Measurements from ENCODE around the gene ECPAS.
"Not testable (repeated sequence)": the region's sequence is repeated elsewhere in the genome, so short reads cannot be mapped to it uniquely, and the experiment has no call there.

Gene ECPAS

DNA sequence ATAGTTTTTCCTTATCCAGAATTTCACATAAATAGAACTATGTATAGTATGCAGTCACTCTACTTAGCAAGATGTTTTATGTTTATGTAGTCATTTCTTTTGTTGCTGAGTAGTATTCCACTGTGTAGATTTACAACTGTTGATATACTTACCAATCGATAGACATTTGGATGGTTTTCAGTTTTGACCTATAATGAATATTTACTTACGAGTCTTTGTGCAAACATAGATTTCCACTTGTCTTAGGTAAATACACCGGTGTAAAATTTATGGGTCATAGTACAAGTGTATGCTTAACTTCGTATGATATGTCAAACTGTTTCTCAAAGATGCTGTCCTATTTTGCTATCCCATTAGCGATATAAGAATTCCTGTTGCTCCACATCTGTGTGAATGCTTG lies 134.4 kb downstream of the ECPAS start:
- H3K4me3 ChIP-seq (ENCODE audit: insufficient read length, low read depth), result no peak overlapping the region
- no peak for DNase-seq (ENCODE audit: low read depth, low spot score)
- TF ChIP-seq ZNF274 (IDR thresholded peaks at IDR 0.05; ENCODE audit: low read depth, low read length) (no peak), YY1 (IDR thresholded peaks at IDR 0.05; ENCODE audit: insufficient read depth, insufficient read length) (no peak), SUZ12 (IDR thresholded peaks at IDR 0.05; ENCODE audit: extremely low read depth, insufficient read depth, insufficient read length) (no peak)
- H3K27me3 ChIP-seq (ENCODE audit: insufficient read depth, insufficient read length), result no peaks in the 10 kb centered on the region
- no peaks in the 10 kb centered on the region for H3K4me1 ChIP-seq (ENCODE audit: insufficient read depth, insufficient read length)
- no peak overlapping the region for H3K9ac ChIP-seq (ENCODE audit: insufficient read length, low read depth)
- no peaks in the 10 kb centered on the region for H3K9me3 ChIP-seq (ENCODE audit: insufficient read depth, low read length)
- no peaks in the 10 kb centered on the region for H3K36me3 ChIP-seq (ENCODE audit: insufficient read depth, insufficient read length, low read length)

DNA sequence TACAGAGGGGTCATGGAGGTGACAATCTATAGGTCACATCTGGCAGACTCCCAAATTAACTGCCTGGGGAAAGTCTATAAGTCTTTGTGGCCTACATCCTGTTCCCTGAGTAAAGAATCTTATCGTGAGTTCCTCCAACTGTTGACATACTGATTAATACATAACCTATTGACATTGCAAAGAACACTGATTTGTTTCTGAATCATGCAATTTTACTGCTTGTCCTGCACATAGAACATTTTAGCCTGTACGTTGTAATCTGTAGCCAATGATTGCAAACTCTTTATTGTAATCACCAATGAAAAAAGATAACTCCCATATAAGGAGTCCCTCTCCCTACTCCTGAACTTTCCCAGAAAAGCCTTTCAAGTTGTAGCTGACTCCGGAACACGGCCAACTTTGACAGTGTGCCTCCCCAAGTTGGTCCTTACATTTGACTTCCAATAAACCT lies 135.3 kb downstream of the ECPAS start:
- no peaks in the 10 kb centered on the region for H3K4me1 ChIP-seq (ENCODE audit: insufficient read depth, insufficient read length)
- no peaks in the 10 kb centered on the region for H3K9me3 ChIP-seq (ENCODE audit: insufficient read depth, low read length)
- no peaks in the 10 kb centered on the region for H3K36me3 ChIP-seq (ENCODE audit: insufficient read depth, insufficient read length, low read length)
- no peaks in the 10 kb centered on the region for H3K27me3 ChIP-seq (ENCODE audit: insufficient read depth, insufficient read length)
- H3K9ac ChIP-seq (ENCODE audit: insufficient read length, low read depth), result no peak overlapping the region
- no peak for DNase-seq (ENCODE audit: low read depth, low spot score)
- no peak overlapping the region for H3K4me3 ChIP-seq (ENCODE audit: insufficient read length, low read depth)
- TF ChIP-seq SUZ12 (IDR thresholded peaks at IDR 0.05; ENCODE audit: extremely low read depth, insufficient read depth, insufficient read length) (no peak), YY1 (IDR thresholded peaks at IDR 0.05; ENCODE audit: insufficient read depth, insufficient read length) (no peak), ZNF274 (IDR thresholded peaks at IDR 0.05; ENCODE audit: low read depth, low read length) (no peak)

DNA sequence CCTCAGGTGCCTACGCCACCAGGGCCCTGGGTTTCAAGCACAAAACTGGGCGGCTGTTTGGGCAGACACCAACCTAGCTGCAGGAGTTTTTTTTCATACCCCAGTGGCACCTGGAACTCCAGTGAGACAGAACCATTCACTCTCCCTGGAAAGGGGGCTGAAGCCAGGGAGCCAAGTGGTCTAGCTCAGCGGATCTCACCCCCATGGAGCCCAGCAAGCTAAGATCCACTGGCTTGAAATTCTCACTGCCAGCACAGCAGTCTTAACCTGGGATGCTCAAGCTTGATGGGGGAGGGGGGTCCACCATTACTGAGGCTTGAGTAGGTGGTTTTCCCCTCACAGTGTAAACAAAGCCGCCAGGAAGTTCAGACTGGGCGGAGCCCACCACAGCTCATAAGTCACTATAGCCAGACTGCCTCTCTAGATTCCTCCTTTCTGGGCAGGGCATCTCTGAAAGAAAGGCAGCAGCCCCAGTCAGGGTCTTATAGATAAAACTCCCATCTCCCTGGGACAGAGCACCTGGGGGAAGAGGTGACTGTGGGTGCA lies 149.8 kb downstream of the ECPAS start:
- H3K27me3 ChIP-seq (ENCODE audit: insufficient read depth, insufficient read length); H3K4me3 ChIP-seq (ENCODE audit: insufficient read length, low read depth); H3K36me3 ChIP-seq (ENCODE audit: insufficient read depth, insufficient read length, low read length); DNase-seq (ENCODE audit: low read depth, low spot score); H3K9ac ChIP-seq (ENCODE audit: insufficient read length, low read depth); H3K4me1 ChIP-seq (ENCODE audit: insufficient read depth, insufficient read length); H3K9me3 ChIP-seq (ENCODE audit: insufficient read depth, low read length): not testable (repeated sequence)

DNA sequence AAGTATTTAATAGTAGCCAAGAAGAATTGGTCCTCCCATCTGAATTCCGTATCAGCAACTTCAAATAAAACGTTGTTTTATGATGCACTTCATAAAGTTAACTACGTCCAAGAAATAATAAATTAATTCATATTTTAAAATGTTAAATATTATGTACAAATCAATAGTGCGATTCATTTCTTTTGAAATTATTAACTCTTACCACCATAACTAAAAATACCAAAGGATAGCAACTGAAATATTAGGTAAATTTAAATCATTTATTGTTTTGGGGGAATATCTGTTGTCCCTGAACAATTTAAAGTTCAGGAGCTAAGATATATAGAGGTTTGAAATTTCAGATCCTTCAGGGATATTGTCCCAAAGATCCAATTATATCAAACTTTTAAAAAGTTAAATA lies 154.1 kb downstream of the ECPAS start, which contains the start of gene OR2K2:
OR2K2 (minus strand) TSS at position 101 of the 400 bp plus-strand sequence. CDS start 1,791 bp downstream, outside the sequence.
- H3K4me3 ChIP-seq (ENCODE audit: insufficient read length, low read depth), result no peak within 1 kb of the TSS
- H3K9ac ChIP-seq (ENCODE audit: insufficient read length, low read depth), result no peak within 1 kb of the TSS
- H3K4me1 ChIP-seq (ENCODE audit: insufficient read depth, insufficient read length), result no peaks in the 10 kb centered on the region
- no peak for DNase-seq (ENCODE audit: low read depth, low spot score)
- no peaks in the 10 kb centered on the region for H3K36me3 ChIP-seq (ENCODE audit: insufficient read depth, insufficient read length, low read length)
- H3K27me3 ChIP-seq (ENCODE audit: insufficient read depth, insufficient read length), result no peaks in the 10 kb centered on the region
- TF ChIP-seq YY1 (IDR thresholded peaks at IDR 0.05; ENCODE audit: insufficient read depth, insufficient read length) (no peak), ZNF274 (IDR thresholded peaks at IDR 0.05; ENCODE audit: low read depth, low read length) (no peak), SUZ12 (IDR thresholded peaks at IDR 0.05; ENCODE audit: extremely low read depth, insufficient read depth, insufficient read length) (no peak)
- 0 out of 2 replicates have a peak, but pooled peaks cover 7% of the 10 kb centered on the region for H3K9me3 ChIP-seq (ENCODE audit: insufficient read depth, low read length)

DNA sequence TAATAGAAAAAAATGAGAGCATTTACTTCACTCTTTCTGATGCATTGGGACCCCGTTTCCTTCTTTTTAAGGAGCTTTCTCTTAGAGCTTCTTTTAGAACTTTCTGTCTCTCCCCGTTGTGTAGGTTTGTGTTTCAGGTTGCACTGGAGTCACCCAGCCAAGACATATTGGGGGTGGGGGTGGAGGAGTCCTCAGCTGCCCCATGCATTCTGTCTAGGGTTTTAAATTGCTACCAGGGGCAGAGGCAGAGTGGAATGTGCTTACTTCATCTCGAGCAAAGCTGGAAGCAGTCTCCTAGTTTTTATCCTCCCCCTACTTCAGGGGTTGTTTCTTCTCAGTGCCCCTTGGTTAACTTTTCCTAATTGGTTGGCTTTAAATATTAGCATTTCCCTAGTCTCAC lies 163.6 kb downstream of the ECPAS start:
- peaks cover 15% of the 10 kb centered on the region; the same call in 1 of the 2 replicates for H3K9me3 ChIP-seq (ENCODE audit: insufficient read depth, low read length)
- TF ChIP-seq SUZ12 (IDR thresholded peaks at IDR 0.05; ENCODE audit: extremely low read depth, insufficient read depth, insufficient read length) (no peak), YY1 (IDR thresholded peaks at IDR 0.05; ENCODE audit: insufficient read depth, insufficient read length) (no peak), ZNF274 (IDR thresholded peaks at IDR 0.05; ENCODE audit: low read depth, low read length) (no peak)
- no peak overlapping the region for H3K4me3 ChIP-seq (ENCODE audit: insufficient read length, low read depth)
- H3K9ac ChIP-seq (ENCODE audit: insufficient read length, low read depth), result no peak overlapping the region
- DNase-seq (ENCODE audit: low read depth, low spot score), result no peak
- no peaks in the 10 kb centered on the region for H3K4me1 ChIP-seq (ENCODE audit: insufficient read depth, insufficient read length)
- no peaks in the 10 kb centered on the region for H3K36me3 ChIP-seq (ENCODE audit: insufficient read depth, insufficient read length, low read length)
- H3K27me3 ChIP-seq (ENCODE audit: insufficient read depth, insufficient read length), result no peaks in the 10 kb centered on the region

DNA sequence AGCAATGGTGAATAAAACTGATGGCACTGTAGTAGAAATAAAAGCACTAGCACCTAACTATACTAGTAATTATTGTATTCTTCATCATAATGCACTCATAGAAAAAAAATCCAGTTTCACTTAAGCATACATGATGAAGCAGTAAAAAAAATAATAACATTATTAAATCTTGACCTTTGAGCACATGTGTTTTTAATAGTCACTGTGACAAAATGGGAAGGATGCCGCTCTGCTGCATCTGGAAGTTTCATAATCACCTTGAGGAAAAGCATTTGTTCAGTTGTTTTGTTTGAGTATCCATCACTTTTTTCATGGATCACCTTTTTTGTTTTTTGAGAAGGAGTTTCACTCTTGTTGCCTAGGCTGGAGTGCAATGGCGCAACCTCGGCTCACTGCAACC lies 167.4 kb downstream of the ECPAS start:
- H3K4me1 ChIP-seq (ENCODE audit: insufficient read depth, insufficient read length), result no peaks in the 10 kb centered on the region

More for the DNA sequence above, 167.4 kb downstream of the ECPAS start:
- H3K4me3 ChIP-seq (ENCODE audit: insufficient read length, low read depth), result no peak overlapping the region
- peaks cover 8% of the 10 kb centered on the region; the same call in 1 of the 2 replicates for H3K9me3 ChIP-seq (ENCODE audit: insufficient read depth, low read length)
- no peaks in the 10 kb centered on the region for H3K36me3 ChIP-seq (ENCODE audit: insufficient read depth, insufficient read length, low read length)
- DNase-seq (ENCODE audit: low read depth, low spot score), result no peak
- no peaks in the 10 kb centered on the region for H3K27me3 ChIP-seq (ENCODE audit: insufficient read depth, insufficient read length)
- H3K9ac ChIP-seq (ENCODE audit: insufficient read length, low read depth), result no peak overlapping the region
- TF ChIP-seq ZNF274 (IDR thresholded peaks at IDR 0.05; ENCODE audit: low read depth, low read length), result no peak
- TF ChIP-seq SUZ12 (IDR thresholded peaks at IDR 0.05; ENCODE audit: extremely low read depth, insufficient read depth, insufficient read length), result no peak
- TF ChIP-seq YY1 (IDR thresholded peaks at IDR 0.05; ENCODE audit: insufficient read depth, insufficient read length), result no peak

Measured in NT2/D1 (cell line).